HG02970 (cell line): ENCODE results near the gene BCAR3.

ENCODE experiments used
- ATAC-seq: cut with Tn5 transposase; IDR thresholded peaks from one replicate; pipeline ENCODE4 v1.9.1; 2021; ENCODE audit warnings: mild to moderate bottlenecking, moderate library complexity, moderate number of reproducible peaks; ENCODE audit not compliant: unreplicated experiment, low FRiP score

BCAR3 gene

DNA sequence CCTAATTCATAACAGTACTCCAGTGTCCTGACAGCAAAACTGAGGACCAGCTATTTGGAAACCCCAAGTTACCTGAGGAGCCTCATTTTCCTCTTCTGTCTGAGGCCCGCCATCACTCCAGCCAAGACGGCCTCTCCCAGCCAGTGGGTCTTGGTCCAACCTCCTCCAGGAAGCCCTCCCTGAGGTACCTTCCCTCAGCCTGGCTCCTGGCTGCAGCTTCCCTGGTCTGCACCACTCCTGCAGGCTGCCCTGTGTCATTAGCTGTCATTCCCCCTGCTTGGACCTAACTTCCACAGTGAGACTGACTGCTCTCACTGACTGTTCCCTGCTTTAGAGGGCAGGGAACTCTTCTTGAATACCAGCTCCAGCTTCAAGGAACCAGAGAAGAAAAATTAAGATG, 33.0 kb downstream of the BCAR3 start:
- no peak for ATAC-seq

GRCh38 chr1:93641527-93641926, 40.1 kb downstream of the BCAR3 start:
- ATAC-seq = no peak

DNA sequence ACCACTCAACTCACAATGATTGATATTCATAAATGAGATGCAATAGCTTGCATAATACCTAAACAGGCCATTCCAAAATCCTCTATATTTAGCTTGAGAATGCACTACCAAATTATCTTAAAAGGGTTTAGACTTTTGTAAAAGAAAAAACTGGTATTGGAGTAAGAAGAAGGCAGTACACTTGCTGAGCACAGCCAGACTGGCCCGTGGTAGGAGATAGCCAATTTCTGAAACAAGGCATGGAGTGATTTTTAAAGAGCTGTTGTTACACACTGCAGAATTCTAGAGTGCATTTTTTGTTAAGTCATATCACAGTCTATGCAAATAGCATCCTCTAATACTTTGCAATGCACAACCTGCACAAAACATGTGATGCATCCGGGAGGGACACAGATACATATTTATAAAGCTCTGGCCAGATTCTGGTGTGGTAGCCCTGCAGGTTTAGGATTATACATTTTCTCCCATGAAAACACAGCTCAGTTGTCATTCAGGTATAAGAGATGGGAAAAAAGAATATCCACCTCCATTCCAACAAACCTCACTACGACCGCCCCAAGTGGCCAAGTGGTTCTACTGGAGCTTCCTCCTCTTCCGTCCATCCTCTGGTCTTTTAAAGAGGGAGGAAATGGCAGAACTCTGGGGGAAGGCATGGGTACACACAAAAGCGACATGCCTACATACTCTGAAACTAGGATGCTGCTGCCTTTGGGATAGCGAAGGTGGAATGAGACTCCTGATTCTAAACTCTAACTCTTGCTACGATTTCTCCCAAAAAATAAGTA, 40.8 kb downstream of the BCAR3 start:
- ATAC-seq = no peak

DNA sequence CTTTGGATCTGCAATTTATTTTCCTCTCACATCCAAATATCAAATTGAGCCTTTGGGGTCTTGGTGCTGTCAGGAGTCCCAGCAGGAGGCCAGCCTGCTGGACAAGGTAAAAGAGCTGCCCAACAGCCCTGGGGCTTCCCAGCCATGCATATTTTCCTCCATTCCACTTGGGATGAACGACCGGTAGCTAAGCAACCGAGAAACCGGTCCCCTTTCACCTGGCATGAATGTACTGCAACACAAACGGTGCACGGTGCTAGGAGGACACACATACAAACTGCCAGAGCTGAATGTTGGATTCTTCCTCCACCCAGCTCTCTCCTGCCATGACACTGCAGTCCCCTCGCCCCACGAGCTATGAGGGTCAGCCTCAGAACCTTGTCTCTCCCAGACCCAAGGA, 42.7 kb downstream of the BCAR3 start:
- ATAC-seq = no peak

DNA sequence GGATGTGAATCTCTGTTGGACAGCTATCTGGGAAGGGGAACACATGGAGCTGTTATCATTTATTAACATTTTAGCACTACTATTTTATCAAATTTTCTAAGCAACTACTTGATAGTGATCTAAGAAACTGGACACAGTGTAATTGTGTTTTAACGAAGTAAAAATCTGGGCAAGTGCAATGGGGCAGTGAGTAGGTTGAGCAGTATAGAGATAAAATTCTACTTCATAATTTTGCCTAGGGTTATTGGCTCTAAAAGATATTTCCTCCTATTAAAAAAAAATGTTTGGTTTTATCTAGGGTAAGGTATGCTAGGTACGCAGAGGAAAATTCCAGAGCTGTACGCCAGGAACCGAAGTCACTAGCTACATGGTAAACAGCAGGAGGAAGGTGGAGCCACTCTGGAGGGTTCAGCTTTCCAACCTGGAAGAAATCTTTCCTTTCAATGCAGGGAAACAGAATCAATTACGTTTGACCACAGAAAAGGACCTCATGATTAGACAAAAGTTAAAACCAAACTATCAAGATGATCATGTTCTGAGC, 43.3 kb downstream of the BCAR3 start:
- ATAC-seq = no peak

DNA sequence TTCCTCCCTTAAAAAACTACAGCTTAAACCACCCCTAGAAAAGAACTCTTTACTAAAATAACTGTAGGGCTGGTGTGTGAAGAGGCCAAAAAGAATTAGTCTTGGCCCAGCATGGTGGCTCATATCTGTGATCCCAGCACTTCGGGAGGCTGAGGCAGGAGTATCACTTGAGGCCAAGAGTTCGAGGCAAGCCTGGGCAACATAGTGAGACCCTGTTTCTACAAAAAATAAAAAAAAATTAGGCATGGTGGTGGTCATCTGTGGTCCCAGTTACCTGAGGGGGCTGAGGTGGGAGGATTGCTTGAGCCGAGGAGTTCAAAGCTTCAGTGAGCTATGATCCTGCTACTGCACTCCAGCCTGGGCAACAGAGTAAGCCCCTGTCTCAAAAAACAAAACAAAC, 44.9 kb downstream of the BCAR3 start:
- no peak for ATAC-seq

DNA sequence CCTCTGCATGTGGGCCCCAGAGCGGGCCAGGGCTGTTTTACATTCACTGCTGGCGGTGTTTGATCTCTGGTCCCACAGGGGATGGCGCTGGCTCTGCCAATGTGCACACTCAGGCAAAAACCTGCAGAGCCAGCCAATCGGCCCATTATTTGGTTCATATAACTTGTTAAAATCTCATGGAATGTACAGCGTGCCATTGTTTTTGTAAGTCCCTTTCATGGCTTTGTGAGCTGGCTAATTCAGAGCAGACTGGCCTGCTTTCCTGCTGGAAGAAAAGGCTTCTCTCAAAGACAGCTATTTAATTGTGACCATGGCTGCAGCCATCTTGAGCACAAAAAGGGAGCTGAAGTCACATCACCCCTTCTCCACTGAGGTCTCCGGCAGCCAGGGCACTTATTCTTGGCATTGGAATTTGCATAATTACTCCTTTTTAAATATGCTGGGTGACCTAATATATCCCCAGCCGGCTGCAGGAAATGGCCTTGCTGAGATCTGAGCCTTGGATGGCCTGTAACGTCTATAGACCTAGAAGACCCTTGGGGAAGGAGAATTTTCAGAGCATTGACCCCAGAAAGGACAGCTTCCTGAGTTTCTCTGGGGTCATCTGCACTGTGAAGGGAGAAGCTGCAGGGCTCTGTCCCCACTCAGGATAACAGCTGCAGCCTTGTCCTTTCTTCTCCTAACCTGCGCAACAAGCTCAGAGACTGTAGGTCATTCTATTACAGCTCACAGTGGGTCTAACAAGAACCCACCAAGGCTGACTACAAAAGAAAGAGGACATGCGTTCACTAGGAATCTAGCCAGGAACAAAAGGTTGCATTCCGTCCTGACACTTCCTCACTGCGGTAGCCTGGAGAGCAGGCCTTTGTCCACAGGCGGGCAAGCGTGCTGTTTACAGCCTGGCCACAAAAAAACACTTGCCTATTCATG, 45.8 kb downstream of the BCAR3 start:
- no peak for ATAC-seq

DNA sequence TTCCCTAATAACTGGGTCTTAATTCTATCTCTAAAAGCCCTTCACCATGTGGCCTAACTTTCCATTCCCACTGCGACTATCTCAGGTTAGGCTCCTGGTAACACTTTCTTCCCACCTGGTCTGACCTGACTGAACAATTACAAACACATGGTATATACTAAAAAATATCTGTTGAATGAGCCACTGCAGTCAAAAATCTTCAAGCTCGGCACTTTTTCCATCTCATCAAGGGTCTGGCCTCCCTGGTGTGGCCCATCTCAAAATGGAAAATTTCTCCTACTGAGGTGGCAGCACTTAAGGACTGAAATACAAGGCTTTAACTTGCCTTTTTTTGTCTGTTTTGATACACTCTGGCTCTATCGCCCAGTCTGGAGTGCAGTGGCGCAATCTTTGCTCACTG, 48.3 kb downstream of the BCAR3 start:
- no peak for ATAC-seq

- ATAC-seq = no peak
Observed at GRCh38 chr1:93631626-93632365, 49.8 kb downstream of the BCAR3 start.

GRCh38 chr1:93630168-93630567, 51.5 kb downstream of the BCAR3 start:
- ATAC-seq = no peak

DNA sequence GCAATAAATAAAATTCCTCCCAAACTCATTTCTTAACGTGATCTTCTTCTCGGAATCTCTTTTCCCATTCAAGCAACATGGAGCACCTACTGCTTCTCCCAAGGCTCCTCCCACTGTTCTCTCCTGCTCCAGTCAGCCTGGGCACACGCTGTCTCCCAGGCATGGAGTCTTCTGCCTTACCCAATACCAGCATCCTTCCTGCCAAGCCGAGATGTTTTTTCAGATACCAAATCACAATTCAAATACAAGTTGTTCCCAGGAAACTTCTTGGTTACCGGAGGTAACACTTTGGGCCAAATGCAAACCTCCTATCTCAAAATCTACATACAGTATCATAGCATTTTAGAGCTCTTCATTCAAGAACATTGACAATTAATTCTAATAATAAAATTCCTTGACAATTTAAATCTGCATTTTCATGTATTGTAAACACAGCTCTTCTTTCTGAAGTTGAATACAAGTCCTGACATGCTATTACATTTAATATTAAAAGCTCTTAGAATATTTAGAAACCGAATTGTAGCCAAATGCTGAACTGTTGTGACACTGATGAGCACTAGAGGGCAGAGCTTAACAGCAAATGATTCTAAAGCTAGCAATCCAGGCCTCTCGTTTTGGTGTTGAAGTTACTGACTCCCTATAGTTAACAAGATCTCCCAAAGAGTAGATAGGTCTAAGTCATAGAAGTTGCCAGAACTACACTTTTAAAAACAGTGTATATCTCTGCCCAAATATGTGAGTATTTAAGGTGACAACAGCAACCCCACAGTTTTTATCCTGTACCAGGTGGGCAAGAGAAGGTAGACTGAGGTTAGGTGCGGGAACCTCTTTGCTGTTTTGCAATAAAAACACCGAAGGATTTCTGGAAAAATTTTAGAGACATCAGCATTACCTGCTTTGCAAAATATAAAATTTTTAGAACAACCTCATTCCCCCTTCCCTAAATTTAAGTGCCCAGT, 52.3 kb downstream of the BCAR3 start:
- no peak for ATAC-seq

DNA sequence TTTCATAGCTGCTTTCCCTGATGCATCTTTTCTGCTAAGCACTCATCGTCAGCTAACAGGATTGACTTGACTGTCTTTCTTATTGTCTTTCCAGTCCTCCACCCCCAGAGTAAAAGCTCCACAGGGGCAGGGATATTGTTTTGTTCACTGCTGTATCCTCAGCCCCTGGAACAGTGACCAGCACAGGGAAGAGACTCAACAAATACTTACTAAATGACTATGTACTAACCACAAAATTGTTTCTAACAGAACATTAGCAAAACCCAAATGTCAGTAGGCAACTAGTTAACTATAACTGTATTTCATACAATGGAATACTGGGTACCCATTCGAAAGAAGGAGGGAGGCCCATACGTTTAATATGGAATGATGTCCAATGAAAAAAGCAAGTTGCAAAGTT, 53.0 kb downstream of the BCAR3 start:
- ATAC-seq = no peak

DNA sequence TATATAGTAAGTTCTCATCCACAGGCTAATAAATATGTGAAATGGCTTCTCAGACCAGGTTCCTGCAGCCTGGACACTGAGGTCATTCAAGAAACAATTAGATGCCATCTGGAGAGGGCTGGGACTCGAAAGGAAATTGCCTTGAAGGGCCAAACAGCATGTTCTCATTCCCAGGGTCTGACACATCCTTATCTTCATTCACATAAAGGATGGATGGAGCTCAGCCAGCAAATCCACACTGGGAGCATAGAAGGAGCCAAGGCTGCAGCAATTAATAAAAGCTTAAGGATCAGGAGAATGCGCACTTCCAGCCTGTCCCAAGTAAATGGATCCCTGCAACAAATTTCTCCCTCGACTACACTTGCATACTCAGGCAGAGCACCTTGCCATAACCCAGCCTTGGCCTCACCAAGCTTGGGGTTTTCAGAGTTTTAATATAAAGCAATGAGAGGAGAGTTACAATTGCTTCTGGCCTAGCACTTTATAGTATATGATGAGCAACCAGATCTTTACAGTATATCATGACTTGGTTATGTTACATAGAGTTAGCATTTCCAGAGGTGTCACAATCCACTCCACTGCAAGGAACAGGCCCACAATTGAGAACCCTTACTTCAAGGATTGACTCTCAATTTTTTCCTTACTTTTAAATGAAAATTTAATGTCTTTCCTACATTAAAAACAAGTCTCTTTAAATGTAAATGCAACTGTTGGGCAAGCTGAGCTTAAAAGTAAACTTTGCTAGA, 55.9 kb downstream of the BCAR3 start:
- no peak for ATAC-seq

DNA sequence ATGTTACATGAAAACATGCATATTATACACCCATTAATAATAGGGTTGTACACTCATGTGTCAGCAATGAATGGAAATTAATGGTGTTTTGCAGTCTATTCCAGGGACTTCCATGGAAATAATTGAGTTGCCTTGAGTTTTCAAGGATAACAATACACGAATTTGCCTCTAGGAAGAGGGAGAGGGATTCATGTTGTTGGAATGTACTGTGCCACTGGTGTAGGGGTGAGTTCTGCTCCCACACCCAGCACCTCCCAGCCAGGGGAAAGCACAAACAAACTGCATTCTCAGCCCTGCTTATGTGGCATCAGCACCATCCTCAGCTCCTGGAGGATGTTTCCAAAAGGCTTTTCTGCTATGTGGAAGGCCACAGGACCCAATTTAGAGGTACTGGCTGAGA, 57.8 kb downstream of the BCAR3 start:
- ATAC-seq = no peak

DNA sequence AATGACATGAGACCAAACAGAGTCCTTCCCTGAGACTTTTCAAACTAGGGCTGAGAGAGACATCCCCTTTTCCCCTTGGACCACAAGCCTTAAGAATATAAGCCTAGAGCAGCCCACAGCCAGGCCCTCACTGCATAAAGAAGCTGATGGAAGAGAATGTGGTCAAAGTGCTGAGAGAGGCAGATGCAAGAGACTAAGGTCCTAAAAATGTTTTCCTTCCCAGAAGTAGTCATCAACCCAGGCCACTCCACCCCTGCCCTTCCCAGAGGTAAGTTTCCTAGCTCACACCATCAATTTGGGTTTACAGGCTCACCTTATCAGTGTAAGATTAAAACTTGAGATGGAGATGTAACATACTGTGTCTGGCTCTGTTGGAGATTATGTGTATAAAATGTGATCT, 58.2 kb downstream of the BCAR3 start:
- ATAC-seq = no peak

DNA sequence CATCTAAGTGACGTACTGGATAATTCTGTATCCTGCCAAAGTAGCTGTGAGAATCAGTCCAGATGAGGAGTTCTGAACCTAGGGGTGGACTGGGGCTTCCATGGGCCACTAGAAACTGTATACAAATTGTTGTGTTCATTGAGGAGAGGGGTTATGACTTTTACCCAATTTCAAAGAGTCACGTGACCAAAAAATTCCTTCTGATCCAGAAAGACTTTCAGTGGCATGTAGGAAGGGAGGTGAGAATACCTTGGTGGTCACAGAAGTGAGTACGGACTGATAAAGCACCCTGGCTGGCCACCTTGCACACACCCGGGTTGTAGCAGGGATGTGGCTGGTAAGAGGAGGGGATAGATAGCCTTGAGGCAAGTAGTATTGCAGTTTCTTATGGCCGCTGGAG, 60.4 kb downstream of the BCAR3 start:
- ATAC-seq = no peak

GRCh38 chr1:93620841-93621210, 60.8 kb downstream of the BCAR3 start:
- ATAC-seq = no peak

DNA sequence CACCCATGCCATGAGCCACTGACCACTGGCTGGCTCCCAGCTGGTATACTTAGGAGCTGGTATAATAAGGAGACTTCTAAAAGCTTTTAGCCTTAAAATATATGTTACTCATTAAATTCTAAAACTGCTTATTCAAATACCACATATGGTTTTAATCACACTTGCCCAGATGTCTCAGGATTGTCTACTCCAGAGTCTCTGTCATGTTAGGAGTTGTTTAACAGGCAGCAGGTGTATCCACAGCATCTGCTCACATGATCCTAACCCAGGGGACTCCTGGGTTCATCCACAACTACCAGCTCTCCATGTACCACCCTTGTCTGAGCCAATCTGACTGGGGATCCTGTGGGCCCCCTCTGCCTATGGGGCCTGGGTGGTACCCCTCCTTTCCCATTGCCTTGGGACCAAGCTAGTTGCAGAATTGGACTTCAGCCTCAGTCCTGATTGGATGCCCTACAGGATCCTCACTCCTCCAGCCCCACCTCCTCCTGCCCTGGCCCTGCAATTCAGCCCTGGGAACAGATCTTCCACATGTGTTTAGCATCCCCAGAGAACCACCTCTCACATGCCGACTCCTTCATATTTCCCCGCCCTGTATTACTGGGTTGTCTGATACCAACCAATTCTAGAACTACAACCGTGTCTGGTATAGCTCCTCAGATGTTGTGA, 61.3 kb downstream of the BCAR3 start:
- ATAC-seq = no peak
